MCF 10A (cell line): ENCODE measurements around the gene RAPGEF1. TPM values are rescaled to one million over a fixed set of nuclear protein-coding genes. Genes with fewer than 3 reads are reported as not detected.
"Not testable (repeated sequence)": the region's sequence is repeated elsewhere in the genome, so short reads cannot be mapped to it uniquely, and the experiment has no call there.

Experiments used
- BruUV-seq: library from RNA; stranded (reverse); fragments of 400-500 nt; replicated peaks from 2 replicates; lab custom pipeline; 2021; lab: Mats Ljungman, UMichigan
- CTCF ChIA-PET: fragments of 300-600 bp; sonication (Branson Sonifier 250); formaldehyde crosslinking; extraction: SDS; loops from one replicate; lab custom pipeline; 2021; ENCODE audit warnings: antibody characterized with exemption, inconsistent platforms; lab: Yijun Ruan, JAX
- POLR2A ChIA-PET: fragments of 300-600, 350-650 bp; sonication (Branson Sonifier 250); formaldehyde crosslinking; extraction: SDS; loops from one replicate; lab custom pipeline; 2020; ENCODE audit warnings: antibody characterized with exemption, inconsistent platforms; lab: Yijun Ruan, JAX
- DNase-seq: peaks from one replicate; pipeline ENCODE4 v3.0.0-alpha.2; 2018; ENCODE audit not compliant: unreplicated experiment
- H3K27ac Mint-ChIP-seq: one replicate; pipeline ENCODE4 v1.8.0; 2022; ENCODE audit warnings: mild to moderate bottlenecking, low read depth, mixed read lengths; ENCODE audit not compliant: unreplicated experiment
- H3K27me3 Mint-ChIP-seq: one replicate; pipeline ENCODE4 v1.8.0; 2022; ENCODE audit warnings: mixed read lengths; ENCODE audit not compliant: insufficient read depth, unreplicated experiment
- H3K36me3 Mint-ChIP-seq: one replicate; pipeline ENCODE4 v1.8.0; 2022; ENCODE audit warnings: mild to moderate bottlenecking, moderate library complexity, mixed read lengths; ENCODE audit not compliant: insufficient read depth, unreplicated experiment
- H3K4me1 Mint-ChIP-seq: one replicate; pipeline ENCODE4 v1.8.0; 2022; ENCODE audit warnings: mixed read lengths; ENCODE audit not compliant: insufficient read depth, unreplicated experiment
- H3K4me3 Mint-ChIP-seq: one replicate; pipeline ENCODE4 v1.8.0; 2022; ENCODE audit warnings: mild to moderate bottlenecking, moderate library complexity, mixed read lengths; ENCODE audit not compliant: unreplicated experiment
- H3K9me3 Mint-ChIP-seq: one replicate; pipeline ENCODE4 v1.8.0; 2022; ENCODE audit warnings: mixed read lengths; ENCODE audit not compliant: unreplicated experiment
- intact Hi-C: fragments of 100-400 bp; cut with micrococcal nuclease; formaldehyde crosslinking; loops from 2 replicates; pipeline ENCODE4 v1.14.1; 2022
- total RNA-seq: library from RNA; stranded (reverse); gene quantifications from 2 replicates; pipeline ENCODE4 v1.2.3, GENCODE V29; 2022
- TF ChIP-seq, protein P1 (sequence below): fragments of 200-600 bp; IDR thresholded peaks from one replicate; pipeline ENCODE4 v1.8.0; 2022; ENCODE audit warnings: antibody characterized with exemption, mild to moderate bottlenecking; ENCODE audit not compliant: unreplicated experiment

The RAPGEF1 gene
- total RNA-seq, 1 experiment from 2014 or later = 55.4 TPM

DNA sequence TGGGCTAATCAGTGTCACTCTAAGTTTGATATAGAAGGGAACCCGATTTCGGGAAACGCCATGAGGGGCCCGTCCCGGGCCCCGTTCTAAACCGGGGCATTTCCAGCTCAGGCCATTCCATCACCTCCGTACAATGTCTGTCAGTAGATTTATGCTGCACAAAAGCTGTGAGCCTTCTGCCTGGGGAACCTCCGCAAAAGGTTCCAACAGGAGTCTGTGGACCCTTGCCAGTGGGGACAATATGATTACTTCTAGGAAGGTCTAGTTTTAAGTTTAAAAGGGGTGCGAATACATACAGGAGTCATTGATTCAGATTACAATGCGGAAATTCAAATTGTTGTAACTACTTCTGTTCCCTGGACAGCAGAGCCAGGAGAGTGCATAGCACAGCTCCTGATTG lies 57.6 kb downstream of the RAPGEF1 start:
- CTCF ChIA-PET = interaction anchor here (0.6 to 2.5 kb wide), 3 partner anchors 47 to 382 kb away, joined by 3 to 6 read pairs (median 5); no protein-coding TSS in a partner anchor

DNA sequence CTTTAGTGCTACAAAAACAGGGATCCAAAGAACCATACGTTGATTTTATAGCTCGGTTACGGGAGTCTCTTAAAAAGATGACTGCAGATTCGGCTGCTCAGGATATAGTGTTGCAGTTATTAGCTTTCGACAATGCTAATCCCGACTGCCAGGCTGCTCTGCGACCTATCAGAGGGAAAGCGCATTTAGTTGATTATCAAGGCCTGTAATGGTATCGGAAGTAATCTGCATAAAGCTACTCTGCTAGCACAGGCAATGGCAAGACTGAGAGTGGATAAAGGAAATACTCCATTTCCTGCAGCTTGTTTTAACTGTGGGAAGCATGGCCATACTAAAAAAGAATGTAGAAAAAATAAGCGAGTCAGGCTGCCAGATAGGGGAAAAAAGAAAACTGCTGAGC lies 58.0 kb downstream of the RAPGEF1 start:
- ChIA-PET CTCF (interaction anchor here (0.6 to 2.5 kb wide), 5 partner anchors 23 to 381 kb away, joined by 3 to 6 read pairs (median 3); no protein-coding TSS in a partner anchor), POLR2A (interaction anchor here (0.6 to 1.9 kb wide), 3 partner anchors 10 to 37 kb away, joined by 3 to 8 read pairs (median 7); no protein-coding TSS in a partner anchor)
- BruUV-seq, H3K27me3 Mint-ChIP-seq, H3K4me3 Mint-ChIP-seq, H3K36me3 Mint-ChIP-seq, intact Hi-C loops, DNase-seq, H3K9me3 Mint-ChIP-seq, H3K27ac Mint-ChIP-seq: not testable (repeated sequence)
- H3K4me1 Mint-ChIP-seq = peaks cover 29% of the 10 kb centered on the region

More for the DNA sequence above, 57.6 kb downstream of the RAPGEF1 start:
- H3K27me3 Mint-ChIP-seq = no peaks in the 10 kb centered on the region
- POLR2A ChIA-PET = interaction anchor here (0.6 to 1.9 kb wide), 3 partner anchors 10 to 38 kb away, joined by 3 to 8 read pairs (median 3); no protein-coding TSS in a partner anchor
- intact Hi-C loops = no loop called here
- H3K27ac Mint-ChIP-seq = no peak overlapping the region
- no TSS peak for BruUV-seq
- TF ChIP-seq, protein P1, sequence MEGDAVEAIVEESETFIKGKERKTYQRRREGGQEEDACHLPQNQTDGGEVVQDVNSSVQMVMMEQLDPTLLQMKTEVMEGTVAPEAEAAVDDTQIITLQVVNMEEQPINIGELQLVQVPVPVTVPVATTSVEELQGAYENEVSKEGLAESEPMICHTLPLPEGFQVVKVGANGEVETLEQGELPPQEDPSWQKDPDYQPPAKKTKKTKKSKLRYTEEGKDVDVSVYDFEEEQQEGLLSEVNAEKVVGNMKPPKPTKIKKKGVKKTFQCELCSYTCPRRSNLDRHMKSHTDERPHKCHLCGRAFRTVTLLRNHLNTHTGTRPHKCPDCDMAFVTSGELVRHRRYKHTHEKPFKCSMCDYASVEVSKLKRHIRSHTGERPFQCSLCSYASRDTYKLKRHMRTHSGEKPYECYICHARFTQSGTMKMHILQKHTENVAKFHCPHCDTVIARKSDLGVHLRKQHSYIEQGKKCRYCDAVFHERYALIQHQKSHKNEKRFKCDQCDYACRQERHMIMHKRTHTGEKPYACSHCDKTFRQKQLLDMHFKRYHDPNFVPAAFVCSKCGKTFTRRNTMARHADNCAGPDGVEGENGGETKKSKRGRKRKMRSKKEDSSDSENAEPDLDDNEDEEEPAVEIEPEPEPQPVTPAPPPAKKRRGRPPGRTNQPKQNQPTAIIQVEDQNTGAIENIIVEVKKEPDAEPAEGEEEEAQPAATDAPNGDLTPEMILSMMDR = no peak
- H3K9me3 Mint-ChIP-seq = no peaks in the 10 kb centered on the region
- no peaks in the 10 kb centered on the region for H3K36me3 Mint-ChIP-seq
- H3K4me1 Mint-ChIP-seq = peaks cover 24% of the 10 kb centered on the region
- H3K4me3 Mint-ChIP-seq = no peak overlapping the region
- no peak for DNase-seq

DNA sequence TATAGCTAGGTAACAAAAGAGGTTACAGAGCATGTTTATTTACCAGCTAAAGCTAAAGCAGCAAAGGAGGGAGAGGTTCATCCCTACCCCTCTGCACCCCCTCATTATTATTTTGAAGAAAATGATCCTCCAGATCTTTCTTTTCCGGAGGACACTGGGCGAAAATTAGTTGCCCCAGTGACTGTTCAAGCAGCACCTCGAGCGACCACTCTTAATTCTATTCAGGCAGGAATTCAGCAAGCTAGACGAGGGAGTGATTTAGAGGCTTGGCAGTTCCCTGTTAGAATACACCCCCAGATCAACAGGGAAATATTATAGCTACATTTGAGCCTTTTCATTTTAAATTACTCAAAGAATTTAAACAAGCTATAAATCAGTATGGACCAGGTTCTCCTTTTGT lies 58.8 kb downstream of the RAPGEF1 start:
- H3K4me3 Mint-ChIP-seq, H3K27me3 Mint-ChIP-seq, DNase-seq, intact Hi-C loops, H3K27ac Mint-ChIP-seq, H3K9me3 Mint-ChIP-seq, H3K36me3 Mint-ChIP-seq, BruUV-seq: not testable (repeated sequence)
- POLR2A ChIA-PET = interaction anchor here (0.6 to 4.8 kb wide), 5 partner anchors 11 to 56 kb away, joined by 3 to 33 read pairs (median 7); no protein-coding TSS in a partner anchor
- CTCF ChIA-PET = interaction anchor here (0.8 to 2.5 kb wide), 5 partner anchors 22 to 57 kb away, joined by 3 to 6 read pairs (median 5); no protein-coding TSS in a partner anchor
- peaks cover 36% of the 10 kb centered on the region for H3K4me1 Mint-ChIP-seq

GRCh38 chr9:131679261-131680020 lies 60.4 kb downstream of the RAPGEF1 start:
- TF ChIP-seq, protein P1 = no peak
- H3K36me3 Mint-ChIP-seq = peaks cover 5% of the 10 kb centered on the region
- H3K4me1 Mint-ChIP-seq = peaks cover 44% of the 10 kb centered on the region
- no peaks in the 10 kb centered on the region for H3K27me3 Mint-ChIP-seq
- no peak overlapping the region for H3K4me3 Mint-ChIP-seq
- ChIA-PET POLR2A (interaction anchor here (0.6 to 4.8 kb wide), 19 partner anchors 10 to 1736 kb away, joined by 3 to 72 read pairs (median 21); partner anchors contain the start of gene RAPGEF1), CTCF (interaction anchor here (0.6 to 3.0 kb wide), 15 partner anchors 16 to 99 kb away, joined by 3 to 12 read pairs (median 3); no protein-coding TSS in a partner anchor)
- H3K27ac Mint-ChIP-seq = peak overlapping the region; percentile 90
- no peaks in the 10 kb centered on the region for H3K9me3 Mint-ChIP-seq
- BruUV-seq = no TSS peak
- no peak for DNase-seq
- intact Hi-C loops = no loop called here
